GM12878 (cell line): ENCODE measurements around the gene SIK3. TPM values are rescaled to one million over a fixed set of nuclear protein-coding genes. Genes with fewer than 3 reads are reported as not detected.

Experiments
- ATAC-seq: fragments of 200-7000 bp; cut with Tn5 transposase; 3 replicates; pipeline ENCODE4 v1.9.1; 2020; ENCODE audit warnings: mild to moderate bottlenecking, moderate library complexity
- BruUV-seq: library from RNA; stranded (reverse); fragments of 400-500 nt; replicated peaks from 2 replicates; lab custom pipeline; 2021; lab: Mats Ljungman, UMichigan
- CTCF ChIA-PET: fragments of 300-600 bp; sonication (Branson Sonifier 250); formaldehyde crosslinking; extraction: SDS; loops from one replicate; lab custom pipeline; 2021; ENCODE audit warnings: inconsistent platforms; lab: Yijun Ruan, JAX
- POLR2A ChIA-PET: fragments of 350-600 bp; formaldehyde crosslinking; extraction: SDS; loops from one replicate; lab custom pipeline; 2021; ENCODE audit warnings: inconsistent platforms; lab: Charles Lee
- RAD21 ChIA-PET: fragments of 300-600 bp; sonication (Branson Sonifier 250); formaldehyde crosslinking; loops from one replicate; lab custom pipeline; 2023; ENCODE audit warnings: antibody characterized with exemption; ENCODE audit not compliant: unreplicated experiment; lab: Charles Lee
- SMC1A ChIA-PET: fragments of 300-600 bp; sonication (Branson Sonifier 250); formaldehyde crosslinking; loops from one replicate; lab custom pipeline; 2023; ENCODE audit not compliant: unreplicated experiment, uncharacterized antibody; lab: Charles Lee
- DNase-seq: peaks from one replicate; pipeline ENCODE4 v3.0.0-alpha.2; 2011; ENCODE audit warnings: low read depth, low spot score
- FAIRE-seq: peaks from 3 replicates; lab custom pipeline; 2011; peaks lifted over from hg19 to GRCh38; lab: Jason Lieb, UNC
- H2AFZ ChIP-seq: 2 replicates; pipeline ENCODE4 v1.6.0; 2011; ENCODE audit warnings: low read depth, low read length, control low read depth; ENCODE audit not compliant: control insufficient read depth
- H3K27ac ChIP-seq: 2 replicates; pipeline ENCODE4 v1.5.1; 2011; ENCODE audit warnings: control low read depth; ENCODE audit not compliant: control insufficient read depth, insufficient read depth
- H3K27me3 ChIP-seq, 2 experiments: replicated peaks in 1 of 2; 2 replicates each; pipeline versions ENCODE4 v1.6.0 to v1.6.1; 2011; ENCODE audit warnings: low read length in 1 of 2; ENCODE audit not compliant: control insufficient read depth in 2 of 2, insufficient read depth in 2 of 2
- H3K36me3 ChIP-seq, 2 experiments: 2 replicates each; pipeline ENCODE4 v1.5.1; 2011; ENCODE audit warnings: low read length in 1 of 2; ENCODE audit not compliant: control insufficient read depth in 2 of 2, insufficient read depth in 2 of 2
- H3K4me1 ChIP-seq: 2 replicates; pipeline ENCODE4 v1.6.1; 2011; ENCODE audit warnings: mild to moderate bottlenecking, low read length, moderate library complexity, mixed read lengths; ENCODE audit not compliant: control insufficient read depth, insufficient read depth
- H3K4me2 ChIP-seq: 2 replicates; pipeline ENCODE4 v1.6.0; 2011; ENCODE audit warnings: control low read depth; ENCODE audit not compliant: control insufficient read depth, insufficient read depth
- H3K4me3 ChIP-seq: fragments of 200-600 bp; sonication (generic); 2 replicates; pipeline ENCODE4 v1.5.1; 2016
- H3K79me2 ChIP-seq: 2 replicates; pipeline ENCODE4 v1.6.0; 2011; ENCODE audit warnings: low read length; ENCODE audit not compliant: control insufficient read depth, insufficient read depth
- H3K9ac ChIP-seq: 2 replicates; pipeline ENCODE4 v1.8.0; 2011; ENCODE audit warnings: low read length, control low read depth, mixed read lengths; ENCODE audit not compliant: control insufficient read depth, insufficient read depth
- H3K9me3 ChIP-seq: replicated peaks from 3 replicates; pipeline ENCODE4 v1.5.1; 2011; ENCODE audit warnings: mild to moderate bottlenecking, low read length; ENCODE audit not compliant: control insufficient read depth, insufficient read depth
- H4K20me1 ChIP-seq: 2 replicates; pipeline ENCODE4 v1.6.0; 2011; ENCODE audit not compliant: control insufficient read depth, insufficient read depth
- CBX5 ChIP-seq: sonication (generic); IDR thresholded peaks from 2 replicates; pipeline ENCODE4 v1.6.1; 2016; ENCODE audit warnings: low read depth, moderate library complexity, mild to moderate bottlenecking, inconsistent platforms
- DPF2 ChIP-seq: fragments of 450-650 bp; IDR thresholded peaks from 2 replicates; pipeline ENCODE4 v1.6.1; 2017; ENCODE audit warnings: mild to moderate bottlenecking
- EED ChIP-seq: sonication (generic); IDR thresholded peaks from 2 replicates; pipeline ENCODE4 v1.6.1; 2016; ENCODE audit warnings: antibody characterized with exemption, low read depth
- EP300 ChIP-seq, 2 experiments: fragments of 150-350 bp in 1 of 2; IDR thresholded peaks; 2 replicates each; pipeline ENCODE4 v1.6.1; 2011 to 2012; ENCODE audit warnings: low read depth in 2 of 2, low read length in 2 of 2, borderline replicate concordance in 1 of 2, improper control_type of control experiment in 1 of 2, inconsistent platforms in 1 of 2; ENCODE audit not compliant: control insufficient read depth in 1 of 2
- ESRRA ChIP-seq: IDR thresholded peaks from 2 replicates; pipeline ENCODE4 v1.6.1; 2012; ENCODE audit warnings: mild to moderate bottlenecking, low read length, improper control_type of control experiment
- ETV6 ChIP-seq, 2 experiments: fragments of 450-650 bp in 1 of 2; IDR thresholded peaks in 1 of 2; conservative IDR thresholded peaks in 1 of 2; 2 replicates each; pipeline ENCODE4 v1.6.1; 2014; ENCODE audit warnings: antibody characterized with exemption in 1 of 2, borderline replicate concordance in 1 of 2, low read depth in 1 of 2, mild to moderate bottlenecking in 1 of 2, moderate library complexity in 1 of 2
- FOXK2 ChIP-seq: fragments of 450-650 bp; IDR thresholded peaks from 2 replicates; pipeline ENCODE4 v1.6.1; 2017; ENCODE audit warnings: mild to moderate bottlenecking, moderate library complexity
- HDAC6 ChIP-seq: fragments of 200-600 bp; sonication (generic); IDR thresholded peaks from one replicate; pipeline ENCODE4 v1.8.0; 2017; ENCODE audit warnings: antibody characterized with exemption; ENCODE audit not compliant: unreplicated experiment
- IKZF2 ChIP-seq, 2 experiments: fragments of 450-650 bp; IDR thresholded peaks; 2 replicates each; pipeline ENCODE4 v1.6.1; 2017; ENCODE audit warnings: mild to moderate bottlenecking in 2 of 2, moderate library complexity in 2 of 2
- JUNB ChIP-seq: IDR thresholded peaks from 2 replicates; pipeline ENCODE4 v1.6.1; 2016; ENCODE audit warnings: antibody characterized with exemption, mild to moderate bottlenecking
- MEF2B ChIP-seq: fragments of 450-650 bp; IDR thresholded peaks from 2 replicates; pipeline ENCODE4 v1.6.1; 2018; ENCODE audit warnings: mild to moderate bottlenecking, moderate library complexity; ENCODE audit not compliant: partially characterized antibody, poor library complexity, severe bottlenecking
- MTA2 ChIP-seq: fragments of 450-650 bp; IDR thresholded peaks from 2 replicates; pipeline ENCODE4 v1.6.1; 2016; ENCODE audit warnings: low read depth, mild to moderate bottlenecking, moderate library complexity
- NFXL1 ChIP-seq: fragments of 450-650 bp; IDR thresholded peaks from 2 replicates; pipeline ENCODE4 v1.6.1; 2017; ENCODE audit warnings: antibody characterized with exemption, mild to moderate bottlenecking, borderline replicate concordance
- NFYA ChIP-seq: IDR thresholded peaks from 2 replicates; pipeline ENCODE4 v1.6.1; 2011; ENCODE audit warnings: low read depth, mild to moderate bottlenecking, low read length, improper control_type of control experiment, borderline replicate concordance
- RBBP5 ChIP-seq: fragments of 200-600 bp; sonication (generic); conservative IDR thresholded peaks from 2 replicates; pipeline ENCODE4 v1.6.1; 2016
- TAF1 ChIP-seq: IDR thresholded peaks from 2 replicates; pipeline ENCODE4 v1.6.1; 2011; ENCODE audit warnings: mild to moderate bottlenecking, low read depth, low read length, borderline replicate concordance
- TARDBP ChIP-seq: IDR thresholded peaks from 2 replicates; pipeline ENCODE4 v1.6.1; 2016; ENCODE audit warnings: borderline replicate concordance
- TBL1XR1 ChIP-seq: IDR thresholded peaks from 2 replicates; pipeline ENCODE4 v1.6.1; 2012; ENCODE audit warnings: low read depth, low read length, improper control_type of control experiment
- TCF7 ChIP-seq: IDR thresholded peaks from 2 replicates; pipeline ENCODE4 v1.6.1; 2014; ENCODE audit warnings: antibody characterized with exemption, borderline replicate concordance
- WGBS: methylation state at CpG from one replicate; pipeline ENCODE4 v1.1.6; 2016; ENCODE audit warnings: low lambda C conversion rate; ENCODE audit not compliant: insufficient replicate concordance, insufficient coverage; ENCODE audit errors: missing lambda C conversion rate; 5-methylcytosine and 5-hydroxymethylcytosine counted together
- in situ Hi-C: fragments of 300-500 bp; cut with MboI; formaldehyde crosslinking; loops from 9 replicates; pipeline ENCODE4 v1.14.3; 2018; ENCODE audit warnings: mixed read lengths
- intact Hi-C: fragments of 100-400 bp; cut with micrococcal nuclease; formaldehyde crosslinking; loops from one replicate; pipeline ENCODE4 v1.14.2; 2022; ENCODE audit not compliant: unreplicated experiment
- polyA plus RNA-seq, 11 experiments: library from polyadenylated mRNA; depleted of rRNA in 4 of 11; unstranded in 6 of 11; stranded (reverse) in 5 of 11; fragments of >200 nt; fragmentation: Nextera tagmentation in 4 of 11; fragmentation: Illumina TruSeq in 1 of 11; extraction: Ambion mirVana in 4 of 11; extraction: Trizol in 1 of 11; gene quantifications; 1 replicate in 1 of 11; 2 replicates in 10 of 11; pipeline versions ENCODE4 v1.2.1 to v1.2.3, GENCODE V29; 2011 to 2016; ENCODE audit warnings: inconsistent platforms in 2 of 11, missing spikeins in 2 of 11, low read depth in 1 of 11
- total RNA-seq, 4 experiments: library from RNA; depleted of rRNA in 3 of 4; stranded (reverse); fragments of >200 nt in 3 of 4; fragmentation: Illumina TruSeq in 1 of 4; extraction: Trizol in 1 of 4; gene quantifications; 2 replicates each; pipeline versions ENCODE4 v1.2.1 to v1.2.3, GENCODE V29; 2013 to 2021
- TF ChIP-seq, protein P1 (sequence below): fragments of 450-650 bp; formaldehyde crosslinking; IDR thresholded peaks from 2 replicates; pipeline ENCODE4 v1.5.0; 2022; ENCODE audit warnings: mild to moderate bottlenecking, missing genetic modification characterization
- TF ChIP-seq, protein P2 (sequence below): fragments of 450-650 bp; IDR thresholded peaks from 2 replicates; pipeline ENCODE4 v1.6.1; 2017; ENCODE audit warnings: mild to moderate bottlenecking

SIK3 gene
- total and polyA plus RNA-seq, 10 of the 15 experiments (the other 5 are each of a cell fraction or from before 2014, with no cell fraction given) = 2.5 to 31.9 (median 11.1) TPM

- DNase-seq = peak; percentile 72
- Histone ChIP-seq H3K27ac (peak overlapping the region; percentile 53; the same call in 1 of the 2 replicates), H3K9ac (no peak overlapping the region), H3K27me3 (no peaks in the 10 kb centered on the region), H3K9me3 (no peaks in the 10 kb centered on the region), H3K4me1 (peaks cover 63% of the 10 kb centered on the region), H4K20me1 (no peaks in the 10 kb centered on the region; the same call in 1 of the 2 replicates), H3K79me2 (peaks cover 33% of the 10 kb centered on the region), H2AFZ (no peak overlapping the region), H3K36me3 (no peaks in the 10 kb centered on the region), H3K4me2 (peak overlapping the region; percentile 46; the same call in 1 of the 2 replicates), H3K4me3 (no peak overlapping the region)
- ChIA-PET POLR2A (no interaction called here), SMC1A (interaction anchor here (0.9 kb wide), 1 partner anchor 40 kb away, joined by 3 read pairs; no protein-coding TSS in a partner anchor), CTCF (interaction anchor here (1.5 kb wide), 1 partner anchor 36 kb away, joined by 3 read pairs; no protein-coding TSS in a partner anchor), RAD21 (interaction anchor here (2.8 kb wide), 1 partner anchor 40 kb away, joined by 9 read pairs; no protein-coding TSS in a partner anchor)
- in situ Hi-C loops (no loop called here), intact Hi-C loops (loop anchor here (1.0 to 5.0 kb wide), 3 partner anchors 40 to 74 kb away; no protein-coding TSS in a partner anchor)
- peak; percentile 68 for ATAC-seq
- no peak for FAIRE-seq
- WGBS = 0% methylated on average over 3 of the region's 3 CpGs
- BruUV-seq = no TSS peak
- peak in 1 of 2 experiments; percentile 46; a peak in 2 of 4 replicates for TF ChIP-seq IKZF2 (IDR thresholded peaks at IDR 0.05)
- no peak for TF ChIP-seq NFYA
- no peak for TF ChIP-seq RBBP5
- TF ChIP-seq, protein P1, sequence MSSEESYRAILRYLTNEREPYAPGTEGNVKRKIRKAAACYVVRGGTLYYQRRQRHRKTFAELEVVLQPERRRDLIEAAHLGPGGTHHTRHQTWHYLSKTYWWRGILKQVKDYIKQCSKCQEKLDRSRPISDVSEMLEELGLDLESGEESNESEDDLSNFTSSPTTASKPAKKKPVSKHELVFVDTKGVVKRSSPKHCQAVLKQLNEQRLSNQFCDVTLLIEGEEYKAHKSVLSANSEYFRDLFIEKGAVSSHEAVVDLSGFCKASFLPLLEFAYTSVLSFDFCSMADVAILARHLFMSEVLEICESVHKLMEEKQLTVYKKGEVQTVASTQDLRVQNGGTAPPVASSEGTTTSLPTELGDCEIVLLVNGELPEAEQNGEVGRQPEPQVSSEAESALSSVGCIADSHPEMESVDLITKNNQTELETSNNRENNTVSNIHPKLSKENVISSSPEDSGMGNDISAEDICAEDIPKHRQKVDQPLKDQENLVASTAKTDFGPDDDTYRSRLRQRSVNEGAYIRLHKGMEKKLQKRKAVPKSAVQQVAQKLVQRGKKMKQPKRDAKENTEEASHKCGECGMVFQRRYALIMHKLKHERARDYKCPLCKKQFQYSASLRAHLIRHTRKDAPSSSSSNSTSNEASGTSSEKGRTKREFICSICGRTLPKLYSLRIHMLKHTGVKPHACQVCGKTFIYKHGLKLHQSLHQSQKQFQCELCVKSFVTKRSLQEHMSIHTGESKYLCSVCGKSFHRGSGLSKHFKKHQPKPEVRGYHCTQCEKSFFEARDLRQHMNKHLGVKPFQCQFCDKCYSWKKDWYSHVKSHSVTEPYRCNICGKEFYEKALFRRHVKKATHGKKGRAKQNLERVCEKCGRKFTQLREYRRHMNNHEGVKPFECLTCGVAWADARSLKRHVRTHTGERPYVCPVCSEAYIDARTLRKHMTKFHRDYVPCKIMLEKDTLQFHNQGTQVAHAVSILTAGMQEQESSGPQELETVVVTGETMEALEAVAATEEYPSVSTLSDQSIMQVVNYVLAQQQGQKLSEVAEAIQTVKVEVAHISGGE (CRISPR knock-in tag) = no peak
- TF ChIP-seq EED = no peak
- TF ChIP-seq HDAC6 = no peak
- peak; percentile 79 for TF ChIP-seq MTA2
- TF ChIP-seq ESRRA = no peak
- no peak for TF ChIP-seq NFXL1
- TF ChIP-seq TAF1 = no peak
- TF ChIP-seq, protein P2, sequence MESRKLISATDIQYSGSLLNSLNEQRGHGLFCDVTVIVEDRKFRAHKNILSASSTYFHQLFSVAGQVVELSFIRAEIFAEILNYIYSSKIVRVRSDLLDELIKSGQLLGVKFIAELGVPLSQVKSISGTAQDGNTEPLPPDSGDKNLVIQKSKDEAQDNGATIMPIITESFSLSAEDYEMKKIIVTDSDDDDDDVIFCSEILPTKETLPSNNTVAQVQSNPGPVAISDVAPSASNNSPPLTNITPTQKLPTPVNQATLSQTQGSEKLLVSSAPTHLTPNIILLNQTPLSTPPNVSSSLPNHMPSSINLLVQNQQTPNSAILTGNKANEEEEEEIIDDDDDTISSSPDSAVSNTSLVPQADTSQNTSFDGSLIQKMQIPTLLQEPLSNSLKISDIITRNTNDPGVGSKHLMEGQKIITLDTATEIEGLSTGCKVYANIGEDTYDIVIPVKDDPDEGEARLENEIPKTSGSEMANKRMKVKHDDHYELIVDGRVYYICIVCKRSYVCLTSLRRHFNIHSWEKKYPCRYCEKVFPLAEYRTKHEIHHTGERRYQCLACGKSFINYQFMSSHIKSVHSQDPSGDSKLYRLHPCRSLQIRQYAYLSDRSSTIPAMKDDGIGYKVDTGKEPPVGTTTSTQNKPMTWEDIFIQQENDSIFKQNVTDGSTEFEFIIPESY = no peak
- no peak for TF ChIP-seq TCF7
- no peak for TF ChIP-seq TARDBP
- peak in 1 of 2 experiments; percentile 17; a peak in 1 of 4 replicates for TF ChIP-seq ETV6 (conservative IDR thresholded peaks at IDR 0.05 in 1 of 2, IDR thresholded peaks at IDR 0.05 in 1 of 2; ENCODE audit: borderline replicate concordance in 1 of 2, low read depth in 1 of 2)
- TF ChIP-seq TBL1XR1 = peak; percentile 69
- peak; percentile 86 for TF ChIP-seq MEF2B
- TF ChIP-seq CBX5 = no peak
- TF ChIP-seq FOXK2 = no peak
- TF ChIP-seq EP300 (IDR thresholded peaks at IDR 0.05; ENCODE audit: borderline replicate concordance in 1 of 2, control insufficient read depth in 1 of 2, low read depth in 2 of 2, low read length in 2 of 2) = peak; percentile 60; a peak in 2 of 4 replicates
- TF ChIP-seq JUNB = peak; percentile 45
- TF ChIP-seq DPF2 = no peak; the same call in 1 of the 2 replicates
These were observed 75.7 kb downstream of the SIK3 start for GRCh38 chr11:117022526-117022925.
